GM12891 (cell line): ENCODE data around the gene S100A5.

Experiments
- PAX5 ChIP-seq: IDR thresholded peaks from 2 replicates; pipeline ENCODE4 v1.6.1; 2011; ENCODE audit warnings: low read length, moderate library complexity, mild to moderate bottlenecking; ENCODE audit not compliant: insufficient read depth, severe bottlenecking
- POLR2A ChIP-seq: IDR thresholded peaks from 2 replicates; pipeline ENCODE4 v1.6.1; 2011; ENCODE audit warnings: low read depth, low read length, control low read depth
- POLR2AphosphoS5 ChIP-seq: IDR thresholded peaks from 2 replicates; pipeline ENCODE4 v1.6.1; 2011; ENCODE audit warnings: low read depth, low read length, control low read depth
- POU2F2 ChIP-seq: IDR thresholded peaks from 2 replicates; pipeline ENCODE4 v1.6.1; 2011; ENCODE audit warnings: low read depth, mild to moderate bottlenecking, control low read depth, low read length, moderate library complexity
- SPI1 ChIP-seq: IDR thresholded peaks from 2 replicates; pipeline ENCODE4 v1.6.1; 2011; ENCODE audit warnings: low read depth, low read length, control low read depth
- TAF1 ChIP-seq: IDR thresholded peaks from 2 replicates; pipeline ENCODE4 v1.6.1; 2011; ENCODE audit warnings: low read depth, low read length, control low read depth

- TF ChIP-seq POLR2A (no peak), POLR2AphosphoS5 (no peak), TAF1 (no peak), SPI1 (no peak), PAX5 (no peak), POU2F2 (no peak)
These were observed 47.7 kb upstream of the S100A5 start for GRCh38 chr1:153588482-153588881.
